Bronchial smooth muscle cell (primary cell): ENCODE results near the gene NHS. TPM values are rescaled to one million over a fixed set of nuclear protein-coding genes. Genes with fewer than 3 reads are reported as not detected.

Experiments
- total RNA-seq: library from RNA; depleted of rRNA; stranded (reverse); fragments of >200 nt; gene quantifications from 2 replicates; pipeline ENCODE4 v1.2.1, GENCODE V29; 2014

The NHS gene
- total RNA-seq = 1.1 and 2.0 TPM in 2 replicates

DNA sequence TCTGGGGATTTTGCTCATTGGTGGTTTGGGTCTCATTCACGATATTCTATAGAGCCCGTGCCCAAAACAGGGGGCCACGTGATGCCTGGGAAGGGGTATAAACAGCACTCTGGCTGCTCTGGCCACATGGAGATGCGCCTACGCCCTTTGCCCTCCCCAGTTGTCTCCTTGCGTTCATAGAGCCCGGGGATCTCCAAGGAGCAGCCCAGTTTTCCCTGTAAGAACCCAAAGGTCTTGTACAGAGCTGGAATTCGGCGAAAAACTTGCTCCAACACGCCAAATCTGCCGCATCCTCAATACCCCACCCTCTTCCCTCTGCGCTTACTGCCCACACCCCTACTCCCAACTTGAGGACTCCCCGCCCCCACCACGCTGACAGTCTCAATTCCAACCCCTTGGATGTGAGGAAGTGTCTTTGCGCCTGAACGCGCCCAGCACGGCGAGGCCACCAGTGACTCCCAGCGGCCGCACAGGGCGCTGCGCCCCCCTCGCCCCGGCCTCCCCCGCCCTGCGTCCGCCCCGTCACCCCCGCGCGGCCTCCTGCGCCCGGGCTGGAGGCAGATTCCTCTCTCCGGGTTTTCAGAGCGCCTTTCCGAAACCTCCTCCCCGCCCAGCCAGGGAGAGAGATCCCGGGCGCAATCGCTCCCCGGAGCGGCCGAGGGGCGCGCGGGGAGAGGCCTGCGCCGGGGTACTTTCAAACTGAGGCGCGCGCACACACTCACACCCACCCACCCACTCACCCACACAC, at the start of gene NHS:
TSS of gene NHS (plus strand) at position 582 of the 748 bp plus-strand sequence. CDS start 558 bp downstream, outside the sequence.

GRCh38 chrX:17736856-17737709, 362.1 kb downstream of the NHS start, which contains the start of gene SCML1:
Gene SCML1, plus strand, starts transcription at chrX:17737493. Its CDS starts 6,694 bp downstream, at chrX:17744187.

